MM.1S (cell line): Measurements from ENCODE around the gene ITIH6.

Experiments
- DNase-seq: peaks from one replicate; pipeline ENCODE4 v3.0.0-alpha.2; 2015
- H2AFZ ChIP-seq: fragments of 300-600 bp; sonication (generic); 2 replicates; pipeline ENCODE4 v1.6.0; 2016; ENCODE audit warnings: antibody characterized with exemption, low read length
- H3F3A ChIP-seq: fragments of 300-600 bp; sonication (generic); 2 replicates; pipeline ENCODE4 v1.6.1; 2016; ENCODE audit warnings: mild to moderate bottlenecking, antibody characterized with exemption, low read length, moderate library complexity, mixed read lengths; ENCODE audit not compliant: insufficient read depth
- H3K27ac ChIP-seq: fragments of 300-600 bp; sonication (generic); 2 replicates; pipeline ENCODE4 v1.5.1; 2016; ENCODE audit warnings: mild to moderate bottlenecking, low read length
- H3K27me3 ChIP-seq: fragments of 300-600 bp; sonication (generic); replicated peaks from 2 replicates; pipeline ENCODE4 v1.6.0; 2016; ENCODE audit warnings: low read length; ENCODE audit not compliant: insufficient read depth
- H3K36me3 ChIP-seq: fragments of 300-600 bp; sonication (generic); replicated peaks from 2 replicates; pipeline ENCODE4 v1.6.1; 2016; ENCODE audit warnings: mild to moderate bottlenecking, low read length, mixed read lengths; ENCODE audit not compliant: insufficient read depth
- H3K4me1 ChIP-seq: fragments of 300-600 bp; sonication (generic); 2 replicates; pipeline ENCODE4 v1.6.1; 2016; ENCODE audit warnings: low read length, mixed read lengths
- H3K4me2 ChIP-seq: fragments of 300-600 bp; sonication (generic); 2 replicates; pipeline ENCODE4 v1.6.0; 2016; ENCODE audit warnings: low read depth, low read length
- H3K4me3 ChIP-seq: fragments of 300-600 bp; sonication (generic); 2 replicates; pipeline ENCODE4 v1.5.1; 2016; ENCODE audit warnings: low read length, mixed read lengths
- H3K79me2 ChIP-seq: fragments of 300-600 bp; sonication (generic); 2 replicates; pipeline ENCODE4 v1.6.1; 2016; ENCODE audit warnings: mixed run types, low read length, mixed read lengths
- H3K9ac ChIP-seq: fragments of 300-600 bp; sonication (generic); 2 replicates; pipeline ENCODE4 v1.6.1; 2016; ENCODE audit warnings: low read length, mixed read lengths
- H3K9me2 ChIP-seq: fragments of 300-600 bp; sonication (generic); replicated peaks from 2 replicates; pipeline ENCODE4 v1.6.1; 2016; ENCODE audit warnings: mild to moderate bottlenecking, low read length, mixed read lengths; ENCODE audit not compliant: insufficient read depth
- H3K9me3 ChIP-seq: fragments of 300-600 bp; sonication (generic); replicated peaks from 2 replicates; pipeline ENCODE4 v1.6.1; 2016; ENCODE audit warnings: mild to moderate bottlenecking, low read length, mixed read lengths; ENCODE audit not compliant: insufficient read depth
- H4K20me1 ChIP-seq: fragments of 300-600 bp; sonication (generic); 2 replicates; pipeline ENCODE4 v1.6.1; 2016; ENCODE audit warnings: mild to moderate bottlenecking, low read length, moderate library complexity, mixed read lengths; ENCODE audit not compliant: insufficient read depth
- EZH2 ChIP-seq: fragments of 300-600 bp; sonication (generic); optimal IDR thresholded peaks from 2 replicates; pipeline ENCODE3; 2017; ENCODE audit warnings: low read depth, mild to moderate bottlenecking, antibody characterized with exemption, low read length, mixed read lengths
- EZH2phosphoT487 ChIP-seq: fragments of 300-600 bp; sonication (generic); IDR thresholded peaks from 2 replicates; pipeline ENCODE4 v1.6.1; 2018; ENCODE audit warnings: antibody characterized with exemption, low read length
- TF ChIP-seq, protein P1 (sequence below): fragments of 300-600 bp; sonication (generic); IDR thresholded peaks from 2 replicates; pipeline ENCODE4 v1.5.1; 2016; ENCODE audit warnings: antibody characterized with exemption, low read length, mixed read lengths

Gene ITIH6

DNA sequence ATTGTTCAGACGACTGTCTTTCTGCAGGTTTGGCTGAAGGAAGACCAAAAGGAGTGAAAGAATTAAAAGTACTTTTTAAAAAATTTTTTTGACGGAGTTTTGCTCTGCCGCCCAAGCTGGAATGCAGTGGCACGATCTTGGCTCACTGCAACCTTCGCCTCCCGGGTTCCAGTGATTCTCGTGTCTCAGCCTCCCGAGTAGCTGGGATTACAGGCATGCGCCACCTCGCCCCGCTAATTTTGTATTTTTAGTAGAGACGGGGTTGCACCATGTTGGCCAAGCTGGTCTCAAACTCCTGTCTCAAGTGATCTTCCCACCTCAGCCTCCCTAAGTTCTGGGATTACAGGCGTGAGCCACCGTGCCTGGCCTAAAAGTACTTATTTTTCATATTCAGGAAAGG is 86.3 kb downstream of the ITIH6 start:
- Histone ChIP-seq H4K20me1 (no peaks in the 10 kb centered on the region), H3K79me2 (no peaks in the 10 kb centered on the region), H3K9me3 (no peaks in the 10 kb centered on the region), H3K9ac (no peak overlapping the region), H3K4me1 (no peaks in the 10 kb centered on the region), H3F3A (no peaks in the 10 kb centered on the region), H3K27me3 (no peaks in the 10 kb centered on the region), H3K4me2 (no peak overlapping the region), H3K9me2 (no peaks in the 10 kb centered on the region), H3K27ac (no peak overlapping the region), H2AFZ (no peak overlapping the region), H3K4me3 (no peak overlapping the region), H3K36me3 (no peaks in the 10 kb centered on the region)
- DNase-seq = no peak
- TF ChIP-seq EZH2 (no peak), EZH2phosphoT487 (no peak)
- TF ChIP-seq, protein P1, sequence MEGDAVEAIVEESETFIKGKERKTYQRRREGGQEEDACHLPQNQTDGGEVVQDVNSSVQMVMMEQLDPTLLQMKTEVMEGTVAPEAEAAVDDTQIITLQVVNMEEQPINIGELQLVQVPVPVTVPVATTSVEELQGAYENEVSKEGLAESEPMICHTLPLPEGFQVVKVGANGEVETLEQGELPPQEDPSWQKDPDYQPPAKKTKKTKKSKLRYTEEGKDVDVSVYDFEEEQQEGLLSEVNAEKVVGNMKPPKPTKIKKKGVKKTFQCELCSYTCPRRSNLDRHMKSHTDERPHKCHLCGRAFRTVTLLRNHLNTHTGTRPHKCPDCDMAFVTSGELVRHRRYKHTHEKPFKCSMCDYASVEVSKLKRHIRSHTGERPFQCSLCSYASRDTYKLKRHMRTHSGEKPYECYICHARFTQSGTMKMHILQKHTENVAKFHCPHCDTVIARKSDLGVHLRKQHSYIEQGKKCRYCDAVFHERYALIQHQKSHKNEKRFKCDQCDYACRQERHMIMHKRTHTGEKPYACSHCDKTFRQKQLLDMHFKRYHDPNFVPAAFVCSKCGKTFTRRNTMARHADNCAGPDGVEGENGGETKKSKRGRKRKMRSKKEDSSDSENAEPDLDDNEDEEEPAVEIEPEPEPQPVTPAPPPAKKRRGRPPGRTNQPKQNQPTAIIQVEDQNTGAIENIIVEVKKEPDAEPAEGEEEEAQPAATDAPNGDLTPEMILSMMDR = no peak

GRCh38 chrX:54710920-54711319 is 87.1 kb downstream of the ITIH6 start:
- Histone ChIP-seq H3K4me3 (no peak overlapping the region), H3K9me3 (no peaks in the 10 kb centered on the region), H2AFZ (no peak overlapping the region), H3K4me2 (no peak overlapping the region), H3K27ac (no peak overlapping the region), H3K9ac (no peak overlapping the region), H3K79me2 (no peaks in the 10 kb centered on the region), H3F3A (no peaks in the 10 kb centered on the region), H3K9me2 (no peaks in the 10 kb centered on the region), H3K27me3 (no peaks in the 10 kb centered on the region), H3K36me3 (no peaks in the 10 kb centered on the region), H4K20me1 (no peaks in the 10 kb centered on the region), H3K4me1 (no peaks in the 10 kb centered on the region)
- no peak for DNase-seq
- no peak for TF ChIP-seq EZH2
- TF ChIP-seq, protein P1 = no peak

DNA sequence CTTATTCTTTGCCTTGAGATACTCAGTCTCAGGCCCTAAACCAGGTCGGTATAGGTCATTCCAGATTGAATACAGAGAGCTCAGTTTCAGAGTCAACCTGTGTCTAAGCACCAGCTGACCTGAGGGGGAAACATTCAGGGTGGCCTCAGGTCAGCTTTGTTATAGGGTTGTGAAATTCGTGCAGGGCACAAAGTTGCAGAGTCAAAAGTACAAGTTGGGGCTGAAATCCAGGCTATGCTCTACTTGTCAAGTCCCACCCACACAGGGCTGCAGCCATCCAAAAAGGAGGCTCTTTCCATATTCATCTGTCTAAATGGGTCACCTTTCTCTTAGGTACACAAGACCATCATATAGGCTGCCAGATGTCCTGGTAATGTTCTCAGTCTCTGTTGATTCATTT is 89.7 kb downstream of the ITIH6 start:
- Histone ChIP-seq H3F3A (no peaks in the 10 kb centered on the region), H3K4me1 (no peaks in the 10 kb centered on the region), H3K9me2 (no peaks in the 10 kb centered on the region), H3K9ac (no peak overlapping the region), H3K9me3 (no peaks in the 10 kb centered on the region), H3K4me3 (no peak overlapping the region), H4K20me1 (no peaks in the 10 kb centered on the region), H3K4me2 (no peak overlapping the region), H3K79me2 (no peaks in the 10 kb centered on the region), H3K36me3 (no peaks in the 10 kb centered on the region), H3K27me3 (no peaks in the 10 kb centered on the region), H3K27ac (no peak overlapping the region), H2AFZ (no peak overlapping the region)
- TF ChIP-seq EZH2 (no peak), EZH2phosphoT487 (no peak)
- TF ChIP-seq, protein P1 = no peak
- DNase-seq = no peak
